Stomach (tissue), 4 donors: ENCODE measurements around the gene LHFPL2.

Experiments
- CTCF ChIP-seq, 7 experiments: fragments of 450-650 bp in 4 of 7; fragments of 200-600 bp in 3 of 7; sonication (generic) in 3 of 7; IDR thresholded peaks; one replicate each; pipeline ENCODE4 v1.5.1; 2016 to 2019; ENCODE audit warnings: antibody characterized with exemption in 7 of 7, control low read depth in 2 of 7, mild to moderate bottlenecking in 1 of 7
- EP300 ChIP-seq: sonication (generic); formaldehyde crosslinking; IDR thresholded peaks from one replicate; pipeline ENCODE4 v1.6.1; 2017; ENCODE audit warnings: antibody characterized with exemption
- POLR2A ChIP-seq, 4 donors: fragments of 450-650 bp; IDR thresholded peaks; one replicate each; pipeline ENCODE4 v1.6.1; 2016; ENCODE audit warnings: antibody characterized with exemption in 4 of 4, control low read depth in 2 of 4, mild to moderate bottlenecking in 1 of 4, moderate library complexity in 1 of 4
- POLR2AphosphoS5 ChIP-seq, 3 donors: sonication (generic); formaldehyde crosslinking; IDR thresholded peaks; one replicate each; pipeline ENCODE4 v1.6.1; 2016; ENCODE audit warnings: antibody characterized with exemption in 3 of 3

- TF ChIP-seq CTCF (IDR thresholded peaks at IDR 0.05) (no peak), POLR2A (IDR thresholded peaks at IDR 0.05) (no peak), POLR2AphosphoS5 (IDR thresholded peaks at IDR 0.05) (peak; percentile 11 to 74 (median 12)), EP300 (no peak)
Observed at GRCh38 chr5:78518365-78519197, 130.0 kb downstream of the LHFPL2 start.
